GM12878 (cell line): ENCODE results near the gene IRF6. TPM values are rescaled to one million over a fixed set of nuclear protein-coding genes. Genes with fewer than 3 reads are reported as not detected.

Experiments used
- ATAC-seq: fragments of 200-7000 bp; cut with Tn5 transposase; 3 replicates; pipeline ENCODE4 v1.9.1; 2020; ENCODE audit warnings: mild to moderate bottlenecking, moderate library complexity
- BruUV-seq: library from RNA; stranded (reverse); fragments of 400-500 nt; replicated peaks from 2 replicates; lab custom pipeline; 2021; lab: Mats Ljungman, UMichigan
- CTCF ChIA-PET: fragments of 300-600 bp; sonication (Branson Sonifier 250); formaldehyde crosslinking; extraction: SDS; loops from one replicate; lab custom pipeline; 2021; ENCODE audit warnings: inconsistent platforms; lab: Yijun Ruan, JAX
- POLR2A ChIA-PET: fragments of 350-600 bp; formaldehyde crosslinking; extraction: SDS; loops from one replicate; lab custom pipeline; 2021; ENCODE audit warnings: inconsistent platforms; lab: Charles Lee
- RAD21 ChIA-PET: fragments of 300-600 bp; sonication (Branson Sonifier 250); formaldehyde crosslinking; loops from one replicate; lab custom pipeline; 2023; ENCODE audit warnings: antibody characterized with exemption; ENCODE audit not compliant: unreplicated experiment; lab: Charles Lee
- SMC1A ChIA-PET: fragments of 300-600 bp; sonication (Branson Sonifier 250); formaldehyde crosslinking; loops from one replicate; lab custom pipeline; 2023; ENCODE audit not compliant: unreplicated experiment, uncharacterized antibody; lab: Charles Lee
- DNase-seq: peaks from one replicate; pipeline ENCODE4 v3.0.0-alpha.2; 2011; ENCODE audit warnings: low read depth, low spot score
- FAIRE-seq: peaks from 3 replicates; lab custom pipeline; 2011; peaks lifted over from hg19 to GRCh38; lab: Jason Lieb, UNC
- H2AFZ ChIP-seq: 2 replicates; pipeline ENCODE4 v1.6.0; 2011; ENCODE audit warnings: low read depth, low read length, control low read depth; ENCODE audit not compliant: control insufficient read depth
- H3K27ac ChIP-seq: 2 replicates; pipeline ENCODE4 v1.5.1; 2011; ENCODE audit warnings: control low read depth; ENCODE audit not compliant: control insufficient read depth, insufficient read depth
- H3K27me3 ChIP-seq, 2 experiments: replicated peaks in 1 of 2; 2 replicates each; pipeline versions ENCODE4 v1.6.0 to v1.6.1; 2011; ENCODE audit warnings: low read length in 1 of 2; ENCODE audit not compliant: control insufficient read depth in 2 of 2, insufficient read depth in 2 of 2
- H3K36me3 ChIP-seq, 2 experiments: 2 replicates each; pipeline ENCODE4 v1.5.1; 2011; ENCODE audit warnings: low read length in 1 of 2; ENCODE audit not compliant: control insufficient read depth in 2 of 2, insufficient read depth in 2 of 2
- H3K4me1 ChIP-seq: 2 replicates; pipeline ENCODE4 v1.6.1; 2011; ENCODE audit warnings: mild to moderate bottlenecking, low read length, moderate library complexity, mixed read lengths; ENCODE audit not compliant: control insufficient read depth, insufficient read depth
- H3K4me2 ChIP-seq: 2 replicates; pipeline ENCODE4 v1.6.0; 2011; ENCODE audit warnings: control low read depth; ENCODE audit not compliant: control insufficient read depth, insufficient read depth
- H3K4me3 ChIP-seq: fragments of 200-600 bp; sonication (generic); 2 replicates; pipeline ENCODE4 v1.5.1; 2016
- H3K79me2 ChIP-seq: 2 replicates; pipeline ENCODE4 v1.6.0; 2011; ENCODE audit warnings: low read length; ENCODE audit not compliant: control insufficient read depth, insufficient read depth
- H3K9ac ChIP-seq: 2 replicates; pipeline ENCODE4 v1.8.0; 2011; ENCODE audit warnings: low read length, control low read depth, mixed read lengths; ENCODE audit not compliant: control insufficient read depth, insufficient read depth
- H3K9me3 ChIP-seq: replicated peaks from 3 replicates; pipeline ENCODE4 v1.5.1; 2011; ENCODE audit warnings: mild to moderate bottlenecking, low read length; ENCODE audit not compliant: control insufficient read depth, insufficient read depth
- H4K20me1 ChIP-seq: 2 replicates; pipeline ENCODE4 v1.6.0; 2011; ENCODE audit not compliant: control insufficient read depth, insufficient read depth
- BMI1 ChIP-seq: fragments of 450-650 bp; IDR thresholded peaks from 2 replicates; pipeline ENCODE4 v1.6.1; 2016; ENCODE audit warnings: mild to moderate bottlenecking, moderate library complexity, borderline replicate concordance
- CBX5 ChIP-seq: sonication (generic); IDR thresholded peaks from 2 replicates; pipeline ENCODE4 v1.6.1; 2016; ENCODE audit warnings: low read depth, moderate library complexity, mild to moderate bottlenecking, inconsistent platforms
- CEBPB ChIP-seq, 2 experiments: fragments of 150-350 bp in 1 of 2; IDR thresholded peaks; 2 replicates each; pipeline ENCODE4 v1.6.1; 2012 to 2014; ENCODE audit warnings: low read depth in 2 of 2, low read length in 2 of 2, borderline replicate concordance in 1 of 2, inconsistent platforms in 1 of 2
- CREB1 ChIP-seq: IDR thresholded peaks from 2 replicates; pipeline ENCODE4 v1.6.1; 2012; ENCODE audit warnings: low read depth, mild to moderate bottlenecking, inconsistent platforms
- DPF2 ChIP-seq: fragments of 450-650 bp; IDR thresholded peaks from 2 replicates; pipeline ENCODE4 v1.6.1; 2017; ENCODE audit warnings: mild to moderate bottlenecking
- KDM1A ChIP-seq: fragments of 200-600 bp; sonication (generic); IDR thresholded peaks from 2 replicates; pipeline ENCODE4 v1.6.1; 2016; ENCODE audit warnings: borderline replicate concordance
- NBN ChIP-seq: fragments of 450-650 bp; IDR thresholded peaks from 2 replicates; pipeline ENCODE4 v1.6.1; 2016
- NFYB ChIP-seq: IDR thresholded peaks from 2 replicates; pipeline ENCODE4 v1.6.1; 2011; ENCODE audit warnings: low read depth, mild to moderate bottlenecking, low read length, improper control_type of control experiment, moderate library complexity; ENCODE audit not compliant: insufficient read depth
- NR2C1 ChIP-seq: fragments of 450-650 bp; IDR thresholded peaks from 2 replicates; pipeline ENCODE4 v1.6.1; 2017; ENCODE audit warnings: antibody characterized with exemption, mild to moderate bottlenecking, moderate library complexity
- PAX8 ChIP-seq: fragments of 450-650 bp; IDR thresholded peaks from 2 replicates; pipeline ENCODE4 v1.6.1; 2017; ENCODE audit warnings: mild to moderate bottlenecking, moderate library complexity
- STAT1 ChIP-seq: fragments of 450-650 bp; conservative IDR thresholded peaks from 2 replicates; pipeline ENCODE4 v1.6.1; 2014; ENCODE audit warnings: antibody characterized with exemption, mild to moderate bottlenecking
- STAT3 ChIP-seq: IDR thresholded peaks from 2 replicates; pipeline ENCODE4 v1.6.1; 2011; ENCODE audit warnings: low read depth, low read length, improper control_type of control experiment
- YY1 ChIP-seq: IDR thresholded peaks from 2 replicates; pipeline ENCODE4 v1.6.1; 2011; ENCODE audit warnings: low read depth, mild to moderate bottlenecking, low read length
- ZNF384 ChIP-seq: IDR thresholded peaks from 2 replicates; pipeline ENCODE4 v1.6.1; 2012; ENCODE audit warnings: low read depth, mild to moderate bottlenecking, low read length, improper control_type of control experiment, borderline replicate concordance
- WGBS: methylation state at CpG from one replicate; pipeline ENCODE4 v1.1.6; 2016; ENCODE audit warnings: low lambda C conversion rate; ENCODE audit not compliant: insufficient replicate concordance, insufficient coverage; ENCODE audit errors: missing lambda C conversion rate; 5-methylcytosine and 5-hydroxymethylcytosine counted together
- in situ Hi-C: fragments of 300-500 bp; cut with MboI; formaldehyde crosslinking; loops from 9 replicates; pipeline ENCODE4 v1.14.3; 2018; ENCODE audit warnings: mixed read lengths
- intact Hi-C: fragments of 100-400 bp; cut with micrococcal nuclease; formaldehyde crosslinking; loops from one replicate; pipeline ENCODE4 v1.14.2; 2022; ENCODE audit not compliant: unreplicated experiment
- polyA plus RNA-seq, 11 experiments: library from polyadenylated mRNA; depleted of rRNA in 4 of 11; unstranded in 6 of 11; stranded (reverse) in 5 of 11; fragments of >200 nt; fragmentation: Nextera tagmentation in 4 of 11; fragmentation: Illumina TruSeq in 1 of 11; extraction: Ambion mirVana in 4 of 11; extraction: Trizol in 1 of 11; gene quantifications; 1 replicate in 1 of 11; 2 replicates in 10 of 11; pipeline versions ENCODE4 v1.2.1 to v1.2.3, GENCODE V29; 2011 to 2016; ENCODE audit warnings: inconsistent platforms in 2 of 11, missing spikeins in 2 of 11, low read depth in 1 of 11
- total RNA-seq, 4 experiments: library from RNA; depleted of rRNA in 3 of 4; stranded (reverse); fragments of >200 nt in 3 of 4; fragmentation: Illumina TruSeq in 1 of 4; extraction: Trizol in 1 of 4; gene quantifications; 2 replicates each; pipeline versions ENCODE4 v1.2.1 to v1.2.3, GENCODE V29; 2013 to 2021
- TF ChIP-seq, protein P1 (sequence below): fragments of 450-650 bp; IDR thresholded peaks from 2 replicates; pipeline ENCODE4 v1.6.1; 2016; ENCODE audit warnings: mild to moderate bottlenecking
- TF ChIP-seq, protein P2 (sequence below): fragments of 450-650 bp; IDR thresholded peaks from 2 replicates; pipeline ENCODE4 v1.6.1; 2018; ENCODE audit warnings: mild to moderate bottlenecking, low read depth, moderate library complexity; ENCODE audit not compliant: partially characterized antibody
- TF ChIP-seq, protein P3 (sequence below): fragments of 450-650 bp; IDR thresholded peaks from 2 replicates; pipeline ENCODE4 v1.6.1; 2017; ENCODE audit warnings: antibody characterized with exemption, mild to moderate bottlenecking, moderate library complexity

IRF6 gene
- total and polyA plus RNA-seq, 10 of the 15 experiments (the other 5 are each of a cell fraction or from before 2014, with no cell fraction given) = 0.04 to 0.50 (median 0.09) TPM; not detected in 1

DNA sequence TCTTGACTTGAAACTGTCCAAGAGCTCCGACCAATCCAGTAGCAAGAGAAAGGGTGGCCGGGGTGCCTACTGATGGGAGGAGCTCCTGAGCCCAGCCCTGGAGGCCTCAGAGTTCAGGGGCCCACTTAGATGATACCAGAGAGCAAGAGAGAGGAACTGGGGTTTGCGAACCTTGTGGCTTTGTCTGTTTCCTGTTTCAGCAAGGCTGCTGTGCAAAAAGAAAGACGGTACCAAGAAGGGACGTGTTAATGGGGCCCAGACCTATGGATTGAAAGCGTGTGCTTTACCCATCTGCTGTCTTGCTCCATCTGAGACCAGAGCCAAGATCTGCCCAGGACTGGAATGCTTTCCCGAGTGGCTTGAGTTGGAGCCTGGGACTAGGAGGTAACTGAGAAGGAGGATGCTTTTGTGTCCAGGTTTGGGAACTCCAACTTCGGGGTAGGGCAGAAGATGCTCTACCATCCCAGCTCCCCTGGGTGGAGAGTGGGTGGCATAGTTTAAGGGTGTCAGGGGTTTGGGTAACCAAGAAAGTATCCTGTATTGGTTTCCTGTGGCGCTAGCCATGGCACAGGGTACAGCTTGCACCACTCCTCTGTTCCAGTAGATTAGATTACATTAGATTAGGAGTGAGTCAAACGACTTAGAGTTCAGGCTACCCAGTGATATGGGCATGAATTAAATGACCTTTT lies 49.9 kb downstream of the IRF6 start, which contains the start of gene TRAF3IP3:
Gene TRAF3IP3, plus strand, starts transcription at position 128 of the 689 bp plus-strand sequence. CDS start 3,987 bp downstream, outside the sequence.
- H3K79me2 ChIP-seq = peaks cover 25% of the 10 kb centered on the region
- DNase-seq (peak; percentile 83), FAIRE-seq (peak; percentile 96), ATAC-seq (peak; percentile 86)
- H3K4me1 ChIP-seq = peaks cover 53% of the 10 kb centered on the region
- ChIA-PET POLR2A (interaction anchor here (0.6 to 9.1 kb wide), 8 partner anchors 12 to 117 kb away, joined by 3 to 107 read pairs (median 6); partner anchors contain the start of genes C1orf74, G0S2 and UTP25), SMC1A (interaction anchor here (0.6 to 13.9 kb wide), 18 partner anchors 11 to 103 kb away, joined by 3 to 282 read pairs (median 5); partner anchors contain the start of genes C1orf74, LAMB3 and UTP25), RAD21 (interaction anchor here (0.7 to 12.6 kb wide), 11 partner anchors 8 to 102 kb away, joined by 3 to 188 read pairs (median 3); partner anchors contain the start of gene C1orf74), CTCF (interaction anchor here (0.6 to 8.8 kb wide), 15 partner anchors 8 to 619 kb away, joined by 3 to 117 read pairs (median 3); no protein-coding TSS in a partner anchor)
- TSS peak; percentile 85 for BruUV-seq
- H2AFZ ChIP-seq = peak within 1 kb of the TSS; percentile 9
- H3K27ac ChIP-seq = peak within 1 kb of the TSS; percentile 92
- H3K4me3 ChIP-seq = peak within 1 kb of the TSS; percentile 73
- H3K4me2 ChIP-seq = peak within 1 kb of the TSS; percentile 97
- no peaks in the 10 kb centered on the region for H3K27me3 ChIP-seq
- in situ Hi-C loops (no loop called here), intact Hi-C loops (loop anchor here (1.0 to 10.0 kb wide), 3 partner anchors 13 to 579 kb away; partner anchors contain the start of gene C1orf74)
- H3K9ac ChIP-seq = peak within 1 kb of the TSS; percentile 53
- WGBS = under 1% methylated on average over 10 of the region's 10 CpGs
- H3K36me3 ChIP-seq = peaks cover 4 to 5% of the 10 kb centered on the region in 2 experiments; a peak in 2 of 4 replicates
- no peaks in the 10 kb centered on the region for H4K20me1 ChIP-seq
- H3K9me3 ChIP-seq = no peaks in the 10 kb centered on the region
- no peak for TF ChIP-seq CEBPB (IDR thresholded peaks at IDR 0.05; ENCODE audit: borderline replicate concordance in 1 of 2, low read depth in 2 of 2, low read length in 2 of 2)
- no peak for TF ChIP-seq NFYB
- no peak for TF ChIP-seq ZNF384
- TF ChIP-seq, protein P1, sequence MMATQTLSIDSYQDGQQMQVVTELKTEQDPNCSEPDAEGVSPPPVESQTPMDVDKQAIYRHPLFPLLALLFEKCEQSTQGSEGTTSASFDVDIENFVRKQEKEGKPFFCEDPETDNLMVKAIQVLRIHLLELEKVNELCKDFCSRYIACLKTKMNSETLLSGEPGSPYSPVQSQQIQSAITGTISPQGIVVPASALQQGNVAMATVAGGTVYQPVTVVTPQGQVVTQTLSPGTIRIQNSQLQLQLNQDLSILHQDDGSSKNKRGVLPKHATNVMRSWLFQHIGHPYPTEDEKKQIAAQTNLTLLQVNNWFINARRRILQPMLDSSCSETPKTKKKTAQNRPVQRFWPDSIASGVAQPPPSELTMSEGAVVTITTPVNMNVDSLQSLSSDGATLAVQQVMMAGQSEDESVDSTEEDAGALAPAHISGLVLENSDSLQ = no peak
- TF ChIP-seq, protein P2, sequence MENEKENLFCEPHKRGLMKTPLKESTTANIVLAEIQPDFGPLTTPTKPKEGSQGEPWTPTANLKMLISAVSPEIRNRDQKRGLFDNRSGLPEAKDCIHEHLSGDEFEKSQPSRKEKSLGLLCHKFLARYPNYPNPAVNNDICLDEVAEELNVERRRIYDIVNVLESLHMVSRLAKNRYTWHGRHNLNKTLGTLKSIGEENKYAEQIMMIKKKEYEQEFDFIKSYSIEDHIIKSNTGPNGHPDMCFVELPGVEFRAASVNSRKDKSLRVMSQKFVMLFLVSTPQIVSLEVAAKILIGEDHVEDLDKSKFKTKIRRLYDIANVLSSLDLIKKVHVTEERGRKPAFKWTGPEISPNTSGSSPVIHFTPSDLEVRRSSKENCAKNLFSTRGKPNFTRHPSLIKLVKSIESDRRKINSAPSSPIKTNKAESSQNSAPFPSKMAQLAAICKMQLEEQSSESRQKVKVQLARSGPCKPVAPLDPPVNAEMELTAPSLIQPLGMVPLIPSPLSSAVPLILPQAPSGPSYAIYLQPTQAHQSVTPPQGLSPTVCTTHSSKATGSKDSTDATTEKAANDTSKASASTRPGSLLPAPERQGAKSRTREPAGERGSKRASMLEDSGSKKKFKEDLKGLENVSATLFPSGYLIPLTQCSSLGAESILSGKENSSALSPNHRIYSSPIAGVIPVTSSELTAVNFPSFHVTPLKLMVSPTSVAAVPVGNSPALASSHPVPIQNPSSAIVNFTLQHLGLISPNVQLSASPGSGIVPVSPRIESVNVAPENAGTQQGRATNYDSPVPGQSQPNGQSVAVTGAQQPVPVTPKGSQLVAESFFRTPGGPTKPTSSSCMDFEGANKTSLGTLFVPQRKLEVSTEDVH = no peak
- no peak for TF ChIP-seq PAX8
- no peak for TF ChIP-seq BMI1
- no peak for TF ChIP-seq STAT1
- TF ChIP-seq STAT3 = no peak
- peak; percentile 75; the same call in 1 of the 2 replicates for TF ChIP-seq YY1
- TF ChIP-seq CREB1 = peak; percentile 52; the same call in 1 of the 2 replicates
- TF ChIP-seq NR2C1 = no peak; the same call in 1 of the 2 replicates
- TF ChIP-seq, protein P3, sequence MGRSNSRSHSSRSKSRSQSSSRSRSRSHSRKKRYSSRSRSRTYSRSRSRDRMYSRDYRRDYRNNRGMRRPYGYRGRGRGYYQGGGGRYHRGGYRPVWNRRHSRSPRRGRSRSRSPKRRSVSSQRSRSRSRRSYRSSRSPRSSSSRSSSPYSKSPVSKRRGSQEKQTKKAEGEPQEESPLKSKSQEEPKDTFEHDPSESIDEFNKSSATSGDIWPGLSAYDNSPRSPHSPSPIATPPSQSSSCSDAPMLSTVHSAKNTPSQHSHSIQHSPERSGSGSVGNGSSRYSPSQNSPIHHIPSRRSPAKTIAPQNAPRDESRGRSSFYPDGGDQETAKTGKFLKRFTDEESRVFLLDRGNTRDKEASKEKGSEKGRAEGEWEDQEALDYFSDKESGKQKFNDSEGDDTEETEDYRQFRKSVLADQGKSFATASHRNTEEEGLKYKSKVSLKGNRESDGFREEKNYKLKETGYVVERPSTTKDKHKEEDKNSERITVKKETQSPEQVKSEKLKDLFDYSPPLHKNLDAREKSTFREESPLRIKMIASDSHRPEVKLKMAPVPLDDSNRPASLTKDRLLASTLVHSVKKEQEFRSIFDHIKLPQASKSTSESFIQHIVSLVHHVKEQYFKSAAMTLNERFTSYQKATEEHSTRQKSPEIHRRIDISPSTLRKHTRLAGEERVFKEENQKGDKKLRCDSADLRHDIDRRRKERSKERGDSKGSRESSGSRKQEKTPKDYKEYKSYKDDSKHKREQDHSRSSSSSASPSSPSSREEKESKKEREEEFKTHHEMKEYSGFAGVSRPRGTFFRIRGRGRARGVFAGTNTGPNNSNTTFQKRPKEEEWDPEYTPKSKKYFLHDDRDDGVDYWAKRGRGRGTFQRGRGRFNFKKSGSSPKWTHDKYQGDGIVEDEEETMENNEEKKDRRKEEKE = no peak
- 0 out of 2 replicates have a peak, but pooled peaks have one; percentile 23 for TF ChIP-seq DPF2
- no peak for TF ChIP-seq CBX5
- no peak for TF ChIP-seq KDM1A
- no peak for TF ChIP-seq NBN
